Measurements from ENCODE around the gene NEK5. TPM values are rescaled to one million over a fixed set of nuclear protein-coding genes. Genes with fewer than 3 reads are reported as not detected.

NEK5 gene
- total and polyA plus RNA-seq, 2 experiments from 2014 or later: 0.73 to 1.3 TPM

GRCh38 chr13:52061587-52061986 is 67.3 kb downstream of the NEK5 start:
- H3K27me3 Mint-ChIP-seq (ENCODE audit: insufficient read depth, low read depth, poor library complexity): no peaks in the 10 kb centered on the region
- ATAC-seq: no peak
- Histone ChIP-seq H3K4me2 (no peak overlapping the region), H3K36me3 (ENCODE audit: insufficient read depth) (no peaks in the 10 kb centered on the region), H3K79me2 (replicated peaks; ENCODE audit: insufficient read depth) (no peaks in the 10 kb centered on the region), H3K4me1 (ENCODE audit: insufficient read depth) (no peaks in the 10 kb centered on the region), H3K4me3 (no peak overlapping the region), H3F3A (replicated peaks; ENCODE audit: low read depth) (no peaks in the 10 kb centered on the region), H3K9me2 (ENCODE audit: insufficient read depth) (no peaks in the 10 kb centered on the region), H2AFZ (no peak overlapping the region), H3K27ac (ENCODE audit: low read depth) (no peak overlapping the region), H3K27me3 (ENCODE audit: insufficient read depth) (no peaks in the 10 kb centered on the region), H4K20me1 (replicated peaks; ENCODE audit: insufficient read depth) (no peaks in the 10 kb centered on the region)
- H3K27ac Mint-ChIP-seq: no peak overlapping the region
- H3K9me3 Mint-ChIP-seq: peaks cover 51% of the 10 kb centered on the region
- TF ChIP-seq CTCF (conservative IDR thresholded peaks at IDR 0.05; ENCODE audit: low read depth in 2 of 2) (no peak), ZNF331 (CRISPR knock-in tag; IDR thresholded peaks at IDR 0.05; ENCODE audit: low read depth) (no peak), POLR2AphosphoS5 (IDR thresholded peaks at IDR 0.05; ENCODE audit: low read depth) (no peak), NANOG (IDR thresholded peaks at IDR 0.05; ENCODE audit: borderline replicate concordance) (no peak), JUNB (IDR thresholded peaks at IDR 0.05; ENCODE audit: unreplicated experiment) (no peak), ZNF114 (CRISPR knock-in tag; IDR thresholded peaks at IDR 0.05) (no peak), REST (IDR thresholded peaks at IDR 0.05; ENCODE audit: unreplicated experiment) (no peak), ZNF462 (CRISPR knock-in tag; IDR thresholded peaks at IDR 0.05) (no peak), EZH2phosphoT487 (IDR thresholded peaks at IDR 0.05; ENCODE audit: unreplicated experiment) (no peak), STAT1 (IDR thresholded peaks at IDR 0.05; ENCODE audit: unreplicated experiment) (no peak), ETS1 (IDR thresholded peaks at IDR 0.05) (no peak), CREB1 (CRISPR knock-in tag; IDR thresholded peaks at IDR 0.05; ENCODE audit: low read depth) (no peak)
- DNase-seq (ENCODE audit: low spot score): no peak
- H3K4me3 Mint-ChIP-seq: no peak overlapping the region
- H3K4me1 Mint-ChIP-seq: no peaks in the 10 kb centered on the region
- peaks cover 30% of the 10 kb centered on the region for H3K36me3 Mint-ChIP-seq (ENCODE audit: low read depth)

Data from GM23338 (cell line).